NCI-H1092 (cell line): ENCODE results near the gene ADAMTS12.

Source experiments
- DNase-seq: peaks from one replicate; lab custom pipeline; 2025; lab: John Stamatoyannopoulos, UW

ADAMTS12 gene

DNA sequence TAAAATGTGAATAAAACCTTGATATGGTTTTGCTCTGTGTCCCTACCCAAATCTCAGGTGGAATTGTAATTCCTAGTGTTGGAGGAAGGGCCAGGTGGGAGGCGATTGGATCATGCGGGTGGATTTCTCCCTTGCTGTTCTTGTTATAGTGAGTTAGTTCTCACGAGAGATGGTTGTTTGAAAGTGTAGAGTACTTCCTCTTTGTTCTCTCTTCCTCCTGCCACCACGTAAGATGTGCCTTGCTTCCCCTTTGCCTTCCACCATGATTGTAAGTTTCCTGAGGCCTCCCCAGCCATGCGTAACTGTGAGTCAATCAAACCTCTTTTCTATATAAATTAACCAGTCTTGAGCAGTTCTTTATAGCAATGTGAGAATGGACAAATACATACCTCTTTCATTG is 416.1 kb downstream of the ADAMTS12 start:
- DNase-seq: no peak

DNA sequence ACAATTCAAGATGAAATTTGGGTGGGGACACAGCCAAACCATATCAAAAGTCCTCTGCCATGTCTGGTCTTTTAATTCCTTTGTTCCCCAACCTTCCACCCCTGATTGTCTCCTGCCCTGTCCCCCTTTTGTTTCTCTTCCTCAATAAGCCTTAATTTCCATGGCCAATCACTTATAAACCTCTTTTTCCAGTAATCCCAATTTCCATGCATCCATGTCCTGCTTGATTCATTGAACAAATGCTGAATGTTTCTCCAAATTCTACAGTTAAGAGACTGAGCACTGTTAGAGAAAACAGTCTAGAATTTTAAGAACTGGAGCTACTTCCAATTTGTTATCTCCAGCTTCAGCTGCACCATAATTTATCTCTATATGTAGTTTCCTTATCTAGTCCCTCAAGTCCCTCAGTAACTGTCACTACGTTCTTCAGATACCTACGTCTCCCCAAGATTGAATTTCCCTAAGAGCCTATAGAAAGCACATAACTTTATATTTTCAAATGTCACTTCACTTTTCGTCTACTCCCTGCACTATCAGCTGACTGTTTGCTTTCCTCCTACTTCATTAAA is 416.8 kb downstream of the ADAMTS12 start:
- no peak for DNase-seq

DNA sequence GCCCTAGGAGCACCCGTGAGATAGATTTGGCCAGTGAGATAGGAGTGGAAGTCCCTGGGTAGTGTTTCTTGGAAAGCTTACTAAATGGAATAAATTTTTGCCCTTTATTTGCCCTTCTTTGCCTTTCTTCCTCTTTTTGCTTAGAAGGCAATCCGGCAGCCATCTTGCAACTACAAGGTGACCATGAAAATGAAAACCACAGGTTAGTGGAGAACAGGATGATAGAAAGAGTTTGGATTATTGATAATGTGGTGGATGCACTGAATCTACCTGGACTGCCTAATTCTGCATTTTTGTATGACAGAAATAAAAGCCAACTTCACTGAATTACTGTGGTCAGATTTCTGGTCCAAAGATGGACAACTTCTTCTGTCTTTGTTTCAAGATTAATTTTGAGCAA is 417.8 kb downstream of the ADAMTS12 start:
- no peak for DNase-seq
